ENCODE results near the gene CUBN.

GRCh38 chr10:16787361-16787791 is 342.2 kb downstream of the CUBN start:
- no peak for TF ChIP-seq POLR2A (IDR thresholded peaks at IDR 0.05; ENCODE audit: extremely low read depth, insufficient read length)
- TF ChIP-seq, protein P1, sequence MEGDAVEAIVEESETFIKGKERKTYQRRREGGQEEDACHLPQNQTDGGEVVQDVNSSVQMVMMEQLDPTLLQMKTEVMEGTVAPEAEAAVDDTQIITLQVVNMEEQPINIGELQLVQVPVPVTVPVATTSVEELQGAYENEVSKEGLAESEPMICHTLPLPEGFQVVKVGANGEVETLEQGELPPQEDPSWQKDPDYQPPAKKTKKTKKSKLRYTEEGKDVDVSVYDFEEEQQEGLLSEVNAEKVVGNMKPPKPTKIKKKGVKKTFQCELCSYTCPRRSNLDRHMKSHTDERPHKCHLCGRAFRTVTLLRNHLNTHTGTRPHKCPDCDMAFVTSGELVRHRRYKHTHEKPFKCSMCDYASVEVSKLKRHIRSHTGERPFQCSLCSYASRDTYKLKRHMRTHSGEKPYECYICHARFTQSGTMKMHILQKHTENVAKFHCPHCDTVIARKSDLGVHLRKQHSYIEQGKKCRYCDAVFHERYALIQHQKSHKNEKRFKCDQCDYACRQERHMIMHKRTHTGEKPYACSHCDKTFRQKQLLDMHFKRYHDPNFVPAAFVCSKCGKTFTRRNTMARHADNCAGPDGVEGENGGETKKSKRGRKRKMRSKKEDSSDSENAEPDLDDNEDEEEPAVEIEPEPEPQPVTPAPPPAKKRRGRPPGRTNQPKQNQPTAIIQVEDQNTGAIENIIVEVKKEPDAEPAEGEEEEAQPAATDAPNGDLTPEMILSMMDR (IDR thresholded peaks at IDR 0.05; ENCODE audit: low read depth, low read length), result no peak
